GM21360 (cell line): ENCODE measurements around the gene RCN2.
"Not testable (repeated sequence)": the region's sequence is repeated elsewhere in the genome, so short reads cannot be mapped to it uniquely, and the experiment has no call there.

ENCODE experiments used
- ATAC-seq: cut with Tn5 transposase; IDR thresholded peaks from one replicate; pipeline ENCODE4 v1.9.1; 2021; ENCODE audit warnings: mild to moderate bottlenecking, moderate library complexity; ENCODE audit not compliant: unreplicated experiment

Gene RCN2, protein sequence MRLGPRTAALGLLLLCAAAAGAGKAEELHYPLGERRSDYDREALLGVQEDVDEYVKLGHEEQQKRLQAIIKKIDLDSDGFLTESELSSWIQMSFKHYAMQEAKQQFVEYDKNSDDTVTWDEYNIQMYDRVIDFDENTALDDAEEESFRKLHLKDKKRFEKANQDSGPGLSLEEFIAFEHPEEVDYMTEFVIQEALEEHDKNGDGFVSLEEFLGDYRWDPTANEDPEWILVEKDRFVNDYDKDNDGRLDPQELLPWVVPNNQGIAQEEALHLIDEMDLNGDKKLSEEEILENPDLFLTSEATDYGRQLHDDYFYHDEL

GRCh38 chr15:76931397-76932134 is at the start of gene RCN2:
Gene RCN2, plus strand, starts transcription at chr15:76931749. Its CDS starts 93 bp downstream, at chr15:76931842.
- peak; percentile 96 for ATAC-seq

DNA sequence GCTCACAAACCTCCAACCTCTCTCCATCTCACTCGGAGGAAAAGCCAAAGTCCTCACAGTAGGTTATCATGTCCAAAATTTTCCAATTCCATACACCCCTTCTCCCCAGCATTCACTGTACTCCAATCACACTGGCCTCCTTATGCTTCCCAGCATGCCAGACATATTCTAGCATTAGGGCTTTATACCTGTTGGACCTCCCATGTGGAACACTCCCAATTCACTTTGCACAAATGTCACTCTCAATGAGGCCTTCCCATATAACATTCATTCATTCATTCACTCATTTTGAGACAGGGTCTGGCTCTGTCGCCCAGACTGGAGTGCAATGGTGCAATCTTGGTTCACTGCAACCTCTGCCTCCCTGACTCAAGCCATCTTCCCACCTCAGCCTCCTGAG is 46.3 kb upstream of the RCN2 start:
- ATAC-seq, result no peak

GRCh38 chr15:76887280-76888141 is 44.0 kb upstream of the RCN2 start:
- not testable (repeated sequence) for ATAC-seq

DNA sequence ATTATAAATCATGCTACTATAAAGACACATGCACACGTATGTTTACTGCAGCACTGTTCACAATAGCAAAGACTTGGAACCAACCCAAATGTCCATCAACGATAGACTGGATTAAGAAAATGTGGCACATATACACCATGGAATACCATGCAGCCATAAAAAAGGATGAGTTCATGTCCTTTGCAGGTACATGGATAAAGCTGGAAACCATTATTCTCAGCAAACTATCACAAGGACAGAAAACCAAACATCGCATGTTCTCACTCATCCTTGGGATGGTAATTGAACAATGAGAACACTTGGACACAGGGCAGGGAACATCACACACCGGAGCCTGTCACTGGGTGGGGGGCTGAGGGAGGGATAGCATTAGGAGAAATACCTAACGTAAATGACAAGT is 38.7 kb upstream of the RCN2 start:
- ATAC-seq, result not testable (repeated sequence)

DNA sequence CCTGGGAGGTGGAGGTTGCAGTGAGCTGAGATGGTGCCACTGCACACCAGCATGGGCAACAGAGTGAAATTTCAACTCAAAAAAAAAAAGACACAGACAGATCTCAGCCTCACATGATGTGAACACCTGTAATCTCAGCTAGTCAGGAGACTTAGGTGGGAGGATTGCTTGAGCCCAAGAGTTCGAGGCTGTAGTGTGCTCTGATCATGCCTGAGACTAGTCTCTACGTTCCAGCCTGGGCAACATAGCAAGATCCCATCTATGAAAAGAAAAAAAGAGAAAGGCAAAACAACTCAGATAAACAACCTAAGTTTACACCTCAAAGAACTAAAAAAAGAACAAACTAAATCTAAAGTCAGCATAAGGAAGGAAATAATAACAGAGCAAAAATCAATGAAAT is 37.4 kb upstream of the RCN2 start:
- no peak for ATAC-seq

DNA sequence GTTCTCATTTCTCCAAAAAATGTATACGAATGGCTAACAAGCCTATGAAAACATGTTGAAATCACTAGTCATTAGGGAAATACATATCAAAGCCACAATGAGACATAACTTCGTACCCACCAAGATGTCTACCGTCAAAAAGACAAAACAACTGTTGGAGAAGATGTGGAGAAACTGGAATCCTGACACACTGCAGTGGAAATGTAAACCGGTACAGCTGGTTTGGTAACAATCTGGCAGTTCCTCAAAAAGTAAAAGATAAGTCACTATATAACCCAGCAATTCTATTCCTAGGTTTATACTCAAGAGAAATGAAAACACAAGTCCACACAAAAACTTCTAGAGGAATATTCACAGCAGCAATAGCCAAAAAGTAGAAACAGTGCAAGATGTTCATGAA is 33.4 kb upstream of the RCN2 start:
- no peak for ATAC-seq

- ATAC-seq, result not testable (repeated sequence)
These were observed 32.2 kb upstream of the RCN2 start for GRCh38 chr15:76899176-76899930.

DNA sequence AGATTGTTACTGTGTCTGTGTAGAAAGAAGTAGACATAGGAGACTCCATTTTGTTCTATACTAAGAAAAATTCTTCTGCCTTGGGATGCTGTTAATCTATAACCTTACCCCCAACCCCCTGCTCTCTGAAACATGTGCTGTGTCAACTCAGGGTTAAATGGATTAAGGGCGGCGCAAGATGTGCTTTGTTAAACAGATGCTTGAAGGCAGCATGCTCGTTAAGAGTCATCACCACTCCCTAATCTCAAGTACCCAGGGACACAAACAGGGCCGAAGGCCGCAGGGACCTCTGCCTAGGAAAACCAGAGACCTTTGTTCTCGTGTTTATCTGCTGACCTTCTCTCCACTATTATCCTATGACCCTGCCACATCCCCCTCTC is 31.6 kb upstream of the RCN2 start:
- not testable (repeated sequence) for ATAC-seq

GRCh38 chr15:76901965-76902364 is 29.6 kb upstream of the RCN2 start:
- no peak for ATAC-seq

DNA sequence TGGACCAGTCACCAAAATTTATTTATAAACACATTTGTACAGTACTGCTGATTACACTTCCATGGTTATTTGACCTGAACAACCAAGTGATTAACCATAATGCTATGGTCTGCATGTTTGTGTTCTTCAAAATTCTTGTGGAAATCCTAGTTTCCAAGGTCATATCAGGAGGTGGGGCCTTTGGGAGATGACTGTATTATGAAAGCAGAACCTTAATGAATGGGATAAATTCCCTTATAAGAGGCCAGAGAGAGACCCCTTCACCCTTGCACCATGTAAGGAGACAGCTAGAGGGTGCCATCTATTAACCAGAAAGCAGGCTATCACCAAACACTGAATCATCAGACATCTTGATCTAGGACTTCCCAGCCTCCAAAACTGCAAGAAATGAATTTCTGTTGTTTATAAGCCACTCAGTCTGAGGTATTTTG is 28.3 kb upstream of the RCN2 start:
- ATAC-seq, result no peak

DNA sequence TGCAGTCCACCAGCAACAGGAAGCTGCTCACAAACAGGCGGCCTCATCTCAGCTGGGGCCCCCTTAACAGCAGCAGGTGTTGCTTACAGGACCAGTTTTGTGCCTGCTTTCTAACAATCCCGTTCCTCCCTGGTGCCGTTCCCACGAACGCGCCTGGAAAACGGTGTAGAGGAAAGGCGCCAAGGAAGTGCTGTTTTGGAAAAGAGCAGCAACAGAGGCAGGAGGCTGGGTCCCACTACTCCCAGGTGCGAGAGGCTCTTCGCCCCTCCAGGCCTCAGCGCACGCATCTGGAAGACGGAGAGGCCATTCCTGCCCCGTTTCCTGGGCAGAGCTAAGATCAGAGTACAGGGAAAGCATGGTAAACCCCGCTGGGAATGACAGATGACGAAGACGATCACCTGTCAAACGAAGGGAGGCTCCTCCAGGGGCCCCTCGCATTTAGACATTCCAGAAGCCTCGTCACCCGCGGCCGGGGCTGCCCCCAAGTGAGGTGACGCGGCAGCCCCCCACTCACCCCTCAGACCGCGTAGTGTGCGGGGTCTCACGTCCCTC is 27.0 kb upstream of the RCN2 start:
- ATAC-seq, result no peak

DNA sequence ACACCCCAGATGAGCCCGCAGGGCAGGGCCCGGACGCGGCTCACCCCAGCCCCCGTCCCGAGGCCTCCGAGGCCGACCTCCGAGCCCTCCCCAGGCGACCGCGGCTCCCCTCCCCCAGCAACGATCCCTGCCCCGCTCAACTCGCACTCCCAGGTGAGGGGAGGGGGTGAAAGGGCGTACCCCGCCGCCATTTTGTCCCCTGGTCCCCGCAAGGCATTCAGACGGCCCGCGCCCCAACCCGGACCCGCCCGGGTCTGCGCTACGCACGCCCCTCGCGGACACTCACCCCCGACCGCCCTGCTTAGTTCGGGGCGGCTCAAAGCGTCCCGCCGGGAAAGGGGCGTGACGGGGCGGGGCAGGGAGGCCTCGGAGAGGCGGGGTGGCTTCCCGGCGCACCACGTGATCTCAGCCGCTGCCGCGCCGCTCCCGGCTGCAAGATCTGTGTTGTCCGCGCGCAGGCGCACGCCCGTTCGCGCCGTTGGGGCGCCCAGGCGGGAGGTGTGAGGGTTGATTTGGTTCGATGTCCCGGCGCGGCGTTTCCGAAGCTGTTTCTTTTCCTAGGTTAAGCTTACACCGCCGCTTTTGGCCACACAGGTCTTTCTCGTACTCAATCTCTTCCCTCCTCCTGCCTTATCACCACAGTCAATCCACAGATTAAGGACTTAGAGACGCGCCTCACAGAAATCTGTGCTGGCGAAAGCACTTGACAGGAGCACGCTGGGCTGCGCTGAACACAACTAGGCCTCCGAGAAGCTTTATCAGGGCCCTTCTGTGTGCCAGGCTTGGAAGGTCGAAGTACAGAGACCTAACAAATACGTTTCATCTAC is 26.3 kb upstream of the RCN2 start, which contains the start of gene SCAPER:
TSS of gene SCAPER (minus strand) at position 328 of the 827 bp plus-strand sequence. CDS start 21,523 bp downstream, outside the sequence.
- ATAC-seq, result peak; percentile 83

DNA sequence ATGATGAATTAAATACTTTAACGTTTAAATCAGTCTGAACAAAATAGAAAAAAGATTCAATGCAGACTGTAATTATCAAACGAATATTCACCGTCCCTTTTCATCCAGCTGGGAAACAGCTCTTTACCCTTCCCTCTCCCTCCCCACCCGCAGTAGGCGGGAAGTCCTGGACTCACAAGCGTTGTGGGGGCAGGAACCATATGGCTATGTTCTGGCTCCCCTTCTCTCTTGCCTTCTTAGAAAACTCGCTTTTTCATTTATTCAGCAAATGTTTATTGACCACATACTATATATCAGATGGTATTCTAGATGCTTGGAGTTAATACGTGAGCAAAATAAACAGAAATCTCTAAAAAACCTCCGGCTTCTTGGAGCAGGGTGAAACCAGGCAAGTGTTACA is 25.7 kb upstream of the RCN2 start:
- ATAC-seq, result no peak

DNA sequence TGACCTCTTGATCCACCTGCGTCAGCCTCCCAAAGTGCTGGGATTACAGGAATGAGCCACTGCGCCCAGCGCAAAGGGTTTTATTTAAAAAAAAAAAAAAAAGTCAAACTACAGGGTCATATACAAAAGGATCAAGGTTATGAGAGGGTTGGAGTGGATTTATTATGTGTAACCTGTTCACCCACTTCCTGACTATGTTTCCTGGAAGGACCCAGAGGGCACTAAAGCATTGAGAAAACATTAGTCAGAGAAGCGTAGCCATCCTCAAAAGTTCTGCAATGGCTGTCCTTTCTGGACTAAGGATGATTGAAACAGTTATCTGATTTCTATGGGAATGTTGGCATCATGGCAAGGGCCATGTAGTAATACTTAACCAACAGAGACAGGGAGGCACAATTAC is 19.1 kb upstream of the RCN2 start:
- ATAC-seq, result no peak

DNA sequence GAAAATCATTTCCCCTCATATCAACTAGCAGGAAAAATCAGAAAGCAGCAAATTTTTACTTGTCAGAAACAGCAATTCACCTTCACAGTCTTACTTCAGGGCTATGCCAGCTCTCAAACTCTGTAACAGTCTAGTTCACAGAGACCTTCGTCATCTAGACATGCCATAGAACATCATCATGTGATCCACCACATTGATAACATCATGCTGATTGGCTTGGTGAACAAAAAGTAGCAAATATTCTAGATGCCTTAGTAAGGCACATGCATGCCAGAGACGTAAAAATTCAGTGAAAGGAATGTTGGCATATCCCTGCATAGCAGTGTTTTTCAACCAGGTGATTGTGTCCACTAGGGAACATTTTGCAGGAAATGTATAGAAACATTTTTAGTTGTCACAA is 17.8 kb upstream of the RCN2 start:
- no peak for ATAC-seq

GRCh38 chr15:76916369-76916768 is 15.2 kb upstream of the RCN2 start:
- ATAC-seq, result no peak

GRCh38 chr15:76928201-76928600 is 3.3 kb upstream of the RCN2 start:
- no peak for ATAC-seq

GRCh38 chr15:76929011-76929760 is 2.4 kb upstream of the RCN2 start:
- ATAC-seq, result no peak
